Stimulated activated CD8-positive, alpha-beta memory T cell treated with anti-CD3 and anti-CD28 coated beads, Interleukin-4, amount 100 ng/mL, for 24 hours (primary cell): Measurements from ENCODE around the gene INO80.

Experiments
- DNase-seq: peaks from one replicate; pipeline ENCODE4 v3.0.0-alpha.2; 2020; ENCODE audit warnings: low read depth

Gene INO80

GRCh38 chr15:41043276-41043951 is 72.7 kb downstream of the INO80 start:
- no peak for DNase-seq

GRCh38 chr15:41042851-41043250 is 73.2 kb downstream of the INO80 start:
- DNase-seq: no peak

GRCh38 chr15:41039121-41039520 is 77.0 kb downstream of the INO80 start:
- DNase-seq: no peak

- no peak for DNase-seq
These were observed 84.1 kb downstream of the INO80 start for GRCh38 chr15:41032079-41032328.

GRCh38 chr15:41031232-41032078 is 84.6 kb downstream of the INO80 start:
- DNase-seq: no peak

GRCh38 chr15:41028853-41029252 is 87.2 kb downstream of the INO80 start:
- DNase-seq: no peak

- no peak for DNase-seq
These were observed 90.7 kb downstream of the INO80 start for GRCh38 chr15:41025393-41025792.

- no peak for DNase-seq
These were observed 91.2 kb downstream of the INO80 start for GRCh38 chr15:41024885-41025284.

- DNase-seq: no peak
These were observed 91.9 kb downstream of the INO80 start for GRCh38 chr15:41024131-41024530.

GRCh38 chr15:41022487-41023090 is 93.5 kb downstream of the INO80 start:
- DNase-seq: peak; percentile 0

- no peak for DNase-seq
These were observed 95.3 kb downstream of the INO80 start for GRCh38 chr15:41020829-41021228.

GRCh38 chr15:41020311-41020710 is 95.8 kb downstream of the INO80 start:
- no peak for DNase-seq

GRCh38 chr15:41019174-41019573 is 96.9 kb downstream of the INO80 start:
- DNase-seq: no peak

- DNase-seq: no peak
These were observed 97.5 kb downstream of the INO80 start for GRCh38 chr15:41018534-41018933.

- DNase-seq: no peak
These were observed 98.9 kb downstream of the INO80 start for GRCh38 chr15:41017066-41017735.

- DNase-seq: no peak
These were observed 102.2 kb downstream of the INO80 start for GRCh38 chr15:41013691-41014414.

GRCh38 chr15:41011055-41011815 is 104.8 kb downstream of the INO80 start:
- no peak for DNase-seq

- no peak for DNase-seq
These were observed 105.7 kb downstream of the INO80 start for GRCh38 chr15:41010345-41010744.

GRCh38 chr15:41006479-41006878 is 109.6 kb downstream of the INO80 start:
- no peak for DNase-seq

GRCh38 chr15:41004490-41004889 is 111.6 kb downstream of the INO80 start:
- no peak for DNase-seq

- no peak for DNase-seq
These were observed 114.4 kb downstream of the INO80 start for GRCh38 chr15:41001524-41002214.
